NT2/D1 (cell line): ENCODE measurements around the gene TNRC6C.

Source experiments
- DNase-seq: peaks from one replicate; pipeline ENCODE4 v3.0.0-alpha.2; 2011; ENCODE audit warnings: low read depth, low spot score
- H3K27me3 ChIP-seq: 2 replicates; pipeline ENCODE4 v1.6.0; 2011; ENCODE audit warnings: mild to moderate bottlenecking; ENCODE audit not compliant: insufficient read length, insufficient read depth
- H3K36me3 ChIP-seq: 2 replicates; pipeline ENCODE4 v1.6.1; 2011; ENCODE audit warnings: mild to moderate bottlenecking, low read length, mixed read lengths; ENCODE audit not compliant: insufficient read depth, insufficient read length
- H3K4me1 ChIP-seq: 2 replicates; pipeline ENCODE4 v1.5.1; 2011; ENCODE audit not compliant: insufficient read depth, insufficient read length
- H3K4me3 ChIP-seq: 2 replicates; pipeline ENCODE4 v1.5.1; 2011; ENCODE audit warnings: low read depth; ENCODE audit not compliant: insufficient read length
- H3K9ac ChIP-seq: 2 replicates; pipeline ENCODE4 v1.6.0; 2011; ENCODE audit warnings: low read depth; ENCODE audit not compliant: insufficient read length
- H3K9me3 ChIP-seq: 2 replicates; pipeline ENCODE4 v1.5.1; 2011; ENCODE audit warnings: mild to moderate bottlenecking, low read length; ENCODE audit not compliant: insufficient read depth
- SUZ12 ChIP-seq: IDR thresholded peaks from 2 replicates; pipeline ENCODE4 v1.6.1; 2011; ENCODE audit not compliant: insufficient read length, insufficient read depth; ENCODE audit errors: extremely low read depth
- YY1 ChIP-seq: IDR thresholded peaks from 2 replicates; pipeline ENCODE4 v1.6.1; 2011; ENCODE audit not compliant: insufficient read length, insufficient read depth
- ZNF274 ChIP-seq: IDR thresholded peaks from 2 replicates; pipeline ENCODE4 v1.6.1; 2011; ENCODE audit warnings: mild to moderate bottlenecking, low read depth, low read length

Gene TNRC6C

DNA sequence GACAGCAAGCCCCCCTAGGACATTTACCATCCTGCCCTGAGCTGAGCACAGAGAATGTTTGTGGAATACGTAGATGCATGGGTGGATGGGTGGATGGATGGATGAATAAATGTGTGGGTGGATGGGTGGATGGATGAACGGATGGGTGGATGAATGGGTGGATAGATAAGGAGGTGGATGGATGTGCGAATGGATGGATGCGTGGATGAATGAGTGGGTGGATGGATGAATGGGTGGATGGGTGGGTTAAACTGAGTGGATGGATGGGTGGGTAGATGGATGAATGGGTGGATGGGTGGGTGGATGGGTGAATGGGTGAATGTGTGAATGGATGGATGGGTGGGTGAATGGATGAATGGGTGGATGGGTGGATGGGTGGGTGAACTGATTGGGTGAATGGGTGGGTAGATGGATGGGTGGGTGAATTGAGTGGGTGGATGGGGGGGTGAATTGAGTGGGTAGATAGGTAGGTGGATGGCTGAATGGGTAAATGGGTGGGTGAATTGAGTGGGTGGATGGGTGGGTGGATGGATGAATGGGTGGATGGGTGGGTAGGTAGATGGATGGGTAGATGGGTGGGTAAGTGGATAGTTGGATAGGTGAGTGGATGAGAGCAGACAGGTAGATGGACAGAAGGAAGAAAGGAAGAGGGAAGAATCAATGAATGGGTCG lies 164.9 kb downstream of the TNRC6C start:
- TF ChIP-seq SUZ12 = no peak
- no peak for TF ChIP-seq ZNF274
- TF ChIP-seq YY1 = no peak
- no peak for DNase-seq
- Histone ChIP-seq H3K4me3 (no peak overlapping the region), H3K9ac (no peak overlapping the region), H3K36me3 (peaks cover 73% of the 10 kb centered on the region), H3K27me3 (no peaks in the 10 kb centered on the region), H3K4me1 (peaks cover 31% of the 10 kb centered on the region), H3K9me3 (no peaks in the 10 kb centered on the region)

GRCh38 chr17:78124081-78124835 lies 165.8 kb downstream of the TNRC6C start:
- DNase-seq = no peak
- Histone ChIP-seq H3K4me1 (peaks cover 31% of the 10 kb centered on the region), H3K9ac (peak overlapping the region; percentile 63), H3K36me3 (peaks cover 65% of the 10 kb centered on the region), H3K9me3 (no peaks in the 10 kb centered on the region), H3K4me3 (no peak overlapping the region), H3K27me3 (no peaks in the 10 kb centered on the region)
- TF ChIP-seq ZNF274 = no peak
- no peak for TF ChIP-seq SUZ12
- TF ChIP-seq YY1 = no peak

DNA sequence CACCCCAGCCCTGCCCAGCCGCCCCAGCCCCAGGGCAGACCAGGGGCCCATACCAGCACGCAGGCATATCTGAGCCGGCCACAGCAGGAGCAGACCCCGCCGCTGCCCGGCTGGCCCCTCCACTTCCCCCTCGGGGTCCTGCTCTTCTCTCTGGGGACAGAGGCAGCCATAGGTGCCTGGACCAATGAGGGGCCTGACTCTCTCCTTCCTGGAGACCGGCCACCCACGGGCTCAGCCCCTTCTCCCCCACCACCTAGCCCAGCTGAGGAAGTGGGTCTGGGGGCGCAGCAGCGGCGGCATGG lies 166.3 kb downstream of the TNRC6C start:
- H3K27me3 ChIP-seq = no peaks in the 10 kb centered on the region
- peaks cover 62% of the 10 kb centered on the region for H3K36me3 ChIP-seq
- TF ChIP-seq YY1 = no peak
- TF ChIP-seq ZNF274 = no peak
- no peak for TF ChIP-seq SUZ12
- H3K4me1 ChIP-seq = peaks cover 34% of the 10 kb centered on the region
- no peaks in the 10 kb centered on the region for H3K9me3 ChIP-seq
- no peak for DNase-seq
- peak overlapping the region; percentile 63 for H3K9ac ChIP-seq
- H3K4me3 ChIP-seq = no peak overlapping the region

DNA sequence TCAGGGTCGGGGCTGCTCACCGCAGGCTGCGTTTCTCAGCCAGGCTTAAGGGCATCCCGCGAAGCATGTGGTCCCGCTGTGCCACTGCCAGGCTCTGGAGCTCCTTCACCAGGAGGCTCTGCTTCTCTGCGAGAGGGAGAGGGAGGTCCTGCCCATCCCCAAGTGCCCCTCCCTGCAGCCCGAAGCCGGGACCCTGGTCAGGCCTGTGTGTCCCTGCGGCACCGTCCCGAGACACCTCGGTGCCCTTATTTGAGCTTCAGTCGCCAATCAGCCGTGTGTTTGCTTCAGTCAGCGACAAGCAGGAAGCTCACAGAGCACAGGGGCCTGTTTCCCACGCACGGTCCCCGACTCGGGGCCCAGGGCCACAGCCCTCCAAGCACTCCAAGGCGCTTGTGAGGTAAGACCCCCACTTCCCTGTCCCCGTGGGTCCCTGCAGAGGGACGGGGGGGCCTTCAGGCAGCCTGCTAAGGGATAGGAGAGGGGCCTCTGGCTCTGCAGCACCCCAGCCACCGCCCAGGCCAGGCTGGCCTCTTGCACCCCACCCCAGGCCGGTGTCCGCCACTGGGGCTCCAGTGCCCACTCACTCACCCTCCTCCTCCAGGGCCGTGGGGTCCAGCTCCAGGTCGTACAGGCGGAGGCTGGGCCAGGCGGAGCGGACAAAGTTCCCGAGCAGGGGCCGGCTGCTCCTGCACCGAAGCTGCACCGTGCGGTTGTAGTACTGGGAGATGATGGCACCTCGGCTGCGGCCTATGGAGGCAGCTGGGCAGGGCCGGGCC lies 166.8 kb downstream of the TNRC6C start:
- Histone ChIP-seq H3K4me1 (peaks cover 37% of the 10 kb centered on the region), H3K36me3 (peaks cover 61% of the 10 kb centered on the region), H3K9ac (peak overlapping the region; percentile 63), H3K9me3 (no peaks in the 10 kb centered on the region), H3K4me3 (no peak overlapping the region), H3K27me3 (no peaks in the 10 kb centered on the region)
- no peak for TF ChIP-seq YY1
- no peak for TF ChIP-seq SUZ12
- no peak for TF ChIP-seq ZNF274
- no peak for DNase-seq

DNA sequence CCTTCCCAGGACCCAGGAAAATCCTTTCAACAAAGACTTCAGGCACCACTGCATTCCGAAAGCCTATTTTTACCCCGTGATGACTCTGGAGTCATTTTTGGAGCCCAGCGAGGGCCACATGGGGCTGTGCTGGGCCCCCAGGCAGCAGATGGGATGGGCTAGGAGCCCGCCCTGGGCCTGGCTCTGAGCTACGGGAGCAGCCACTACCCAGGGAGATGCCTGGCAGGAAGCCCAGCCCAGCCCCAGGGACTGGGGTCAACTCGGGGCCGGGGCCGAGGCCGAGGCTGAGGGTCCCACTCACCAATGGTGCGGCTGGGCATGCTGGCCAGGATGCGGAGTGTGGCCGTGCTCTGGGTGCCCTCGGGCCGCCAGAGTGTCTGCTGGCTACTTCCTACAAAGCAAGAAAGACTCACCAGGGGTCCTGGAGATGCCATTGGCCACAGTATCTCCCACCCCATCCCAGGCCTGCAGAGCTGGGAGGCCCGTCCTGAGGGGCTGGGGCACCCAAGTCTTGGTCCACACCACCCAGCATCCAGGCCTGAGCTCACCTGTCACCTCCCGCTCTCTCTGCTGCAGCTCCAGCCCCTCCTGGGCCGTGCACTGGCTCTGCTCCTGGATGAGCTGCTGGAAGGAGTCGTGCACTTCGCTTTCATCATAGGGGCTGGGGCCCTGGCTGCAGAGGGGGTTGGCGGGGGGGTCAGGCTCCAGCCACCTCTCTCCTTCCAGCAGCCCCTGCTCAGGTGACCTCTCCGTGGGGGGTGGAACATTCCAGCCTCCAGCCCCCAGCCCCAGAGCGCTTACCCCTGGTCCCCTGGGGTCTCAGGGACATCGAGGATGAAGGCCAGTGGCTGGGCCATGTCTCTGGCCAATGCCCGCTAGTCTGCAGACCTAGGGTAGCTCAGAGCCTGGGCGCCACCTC lies 167.7 kb downstream of the TNRC6C start:
- Histone ChIP-seq H3K27me3 (peaks cover 9% of the 10 kb centered on the region), H3K4me3 (peak overlapping the region; percentile 2), H3K4me1 (peaks cover 40% of the 10 kb centered on the region), H3K9ac (peak overlapping the region; percentile 87), H3K9me3 (no peaks in the 10 kb centered on the region), H3K36me3 (peaks cover 52% of the 10 kb centered on the region)
- TF ChIP-seq ZNF274 (no peak), YY1 (no peak), SUZ12 (no peak)
- no peak for DNase-seq

GRCh38 chr17:78126895-78127238 lies 168.4 kb downstream of the TNRC6C start:
- DNase-seq = no peak
- Histone ChIP-seq H3K27me3 (peaks cover 15% of the 10 kb centered on the region), H3K9ac (peak overlapping the region; percentile 87), H3K4me3 (peak overlapping the region; percentile 77), H3K36me3 (peaks cover 45% of the 10 kb centered on the region), H3K9me3 (no peaks in the 10 kb centered on the region), H3K4me1 (peaks cover 40% of the 10 kb centered on the region)
- TF ChIP-seq SUZ12 (no peak), YY1 (no peak), ZNF274 (no peak)
